GM21381 (cell line): ENCODE results near the gene NAB2.
A peak's percentile ranks its signal among the peaks of the same experiment; 100 is the strongest.
"Not testable (repeated sequence)": the region's sequence is repeated elsewhere in the genome, so short reads cannot be mapped to it uniquely, and the experiment has no call there.

Source experiments
- ATAC-seq: cut with Tn5 transposase; IDR thresholded peaks from one replicate; pipeline ENCODE4 v1.9.1; 2021; ENCODE audit warnings: mild to moderate bottlenecking, moderate library complexity; ENCODE audit not compliant: unreplicated experiment

Gene NAB2

GRCh38 chr12:57088354-57089270, at the start of gene NAB2:
Gene NAB2, plus strand, starts transcription at chr12:57089114. Its CDS starts 158 bp downstream, at chr12:57089272.
- ATAC-seq: peak; percentile 64

- ATAC-seq: no peak
These were observed 48.7 kb upstream of the NAB2 start for GRCh38 chr12:57040211-57040610.

GRCh38 chr12:57040750-57041149, 48.2 kb upstream of the NAB2 start:
- ATAC-seq: no peak

- ATAC-seq: no peak
These were observed 46.2 kb upstream of the NAB2 start for GRCh38 chr12:57042695-57043094.

- no peak for ATAC-seq
These were observed 44.4 kb upstream of the NAB2 start for GRCh38 chr12:57044468-57044867.

- no peak for ATAC-seq
These were observed 44.0 kb upstream of the NAB2 start for GRCh38 chr12:57044889-57045288.

GRCh38 chr12:57046086-57046791, 42.7 kb upstream of the NAB2 start:
- no peak for ATAC-seq

GRCh38 chr12:57046947-57047890, 41.7 kb upstream of the NAB2 start:
- ATAC-seq: no peak

GRCh38 chr12:57047981-57048380, 40.9 kb upstream of the NAB2 start:
- ATAC-seq: no peak

GRCh38 chr12:57048423-57049118, 40.3 kb upstream of the NAB2 start:
- no peak for ATAC-seq

GRCh38 chr12:57049119-57049446, 39.8 kb upstream of the NAB2 start:
- ATAC-seq: no peak

GRCh38 chr12:57049890-57050289, 39.0 kb upstream of the NAB2 start, which contains the start of gene MYO1A:
Gene MYO1A, minus strand, starts transcription at chr12:57050129. Its CDS starts 1,806 bp downstream, at chr12:57048323.
- no peak for ATAC-seq

GRCh38 chr12:57051011-57051410, 37.9 kb upstream of the NAB2 start:
- ATAC-seq: no peak

GRCh38 chr12:57053146-57053545, 35.8 kb upstream of the NAB2 start:
- ATAC-seq: not testable (repeated sequence)

GRCh38 chr12:57053901-57054300, 35.0 kb upstream of the NAB2 start:
- not testable (repeated sequence) for ATAC-seq

GRCh38 chr12:57055824-57056223, 33.1 kb upstream of the NAB2 start:
- ATAC-seq: no peak

- ATAC-seq: no peak
These were observed 31.7 kb upstream of the NAB2 start for GRCh38 chr12:57057067-57057751.

GRCh38 chr12:57058454-57058853, 30.5 kb upstream of the NAB2 start:
- no peak for ATAC-seq

GRCh38 chr12:57063991-57064685, 24.8 kb upstream of the NAB2 start:
- peak; percentile 66 for ATAC-seq
